Ishikawa (cell line): ENCODE data around the gene ASB2.

Experiments used
- EP300 ChIP-seq: IDR thresholded peaks from 2 replicates; pipeline ENCODE4 v1.6.1; 2012; ENCODE audit warnings: borderline replicate concordance
- RAD21 ChIP-seq: IDR thresholded peaks from 2 replicates; pipeline ENCODE4 v1.6.1; 2012; ENCODE audit warnings: low read depth

- TF ChIP-seq EP300, result no peak
- TF ChIP-seq RAD21, result no peak
These were observed 12.1 kb downstream of the ASB2 start for GRCh38 chr14:93964281-93964680.
